Head of caudate nucleus (tissue), 42 donors: ENCODE data around the gene ABHD12.
"Not testable (repeated sequence)": the region's sequence is repeated elsewhere in the genome, so short reads cannot be mapped to it uniquely, and the experiment has no call there.

Source experiments
- DNase-seq, 42 donors: peaks; one replicate each; pipeline versions ENCODE4 v3.0.0 to v3.0.0-alpha.2; 2020 to 2021; ENCODE audit warnings: mixed read lengths in 7 of 42
- intact Hi-C: fragments of 100-400 bp; cut with DNase I; formaldehyde crosslinking; loops from one replicate; pipeline ENCODE4 v1.15.0; 2022

ABHD12 gene

GRCh38 chr20:25390538-25391528 lies at the start of gene ABHD12:
TSS of gene ABHD12 (minus strand) at chr20:25390835. CDS start at chr20:25390703, 132 bp downstream.
- peak; percentile 91 to 99 (median 97) for DNase-seq
- intact Hi-C loops, result loop anchor here (5.0 kb wide), 2 partner anchors 144 to 399 kb away; partner anchors contain the start of genes APMAP and PYGB

- no peak for DNase-seq
- intact Hi-C loops, result no loop called here
Observed at GRCh38 chr20:25439328-25439727, 48.7 kb upstream of the ABHD12 start.

GRCh38 chr20:25437153-25437581 lies 46.5 kb upstream of the ABHD12 start:
- DNase-seq, result no peak
- intact Hi-C loops, result no loop called here

- intact Hi-C loops, result no loop called here
- DNase-seq, result no peak
Observed at GRCh38 chr20:25424536-25424935, 33.9 kb upstream of the ABHD12 start.

GRCh38 chr20:25422032-25422431 lies 31.4 kb upstream of the ABHD12 start:
- intact Hi-C loops, result no loop called here
- no peak for DNase-seq

- intact Hi-C loops, result no loop called here
- DNase-seq, result no peak
Observed at GRCh38 chr20:25421102-25421501, 30.5 kb upstream of the ABHD12 start.

- intact Hi-C loops, result no loop called here
- DNase-seq, result no peak
Observed at GRCh38 chr20:25418776-25419175, 28.1 kb upstream of the ABHD12 start.

- intact Hi-C loops, result loop anchor here (10.0 kb wide), 1 partner anchor 216 kb away; the partner anchor contains the start of gene NANP
- DNase-seq, result no peak
Observed at GRCh38 chr20:25408890-25409289, 18.3 kb upstream of the ABHD12 start.

- intact Hi-C loops, result loop anchor here (10.0 kb wide), 1 partner anchor 217 kb away; the partner anchor contains the start of gene NANP
Observed at GRCh38 chr20:25408170-25408547, 17.5 kb upstream of the ABHD12 start.

GRCh38 chr20:25407311-25408169 lies 16.9 kb upstream of the ABHD12 start, which contains the start of gene GINS1:
TSS of gene GINS1 (plus strand) at chr20:25407673. CDS start at chr20:25407821, 148 bp downstream.
- DNase-seq, result peak; percentile 77 to 95 (median 90)
- intact Hi-C loops, result loop anchor here (10.0 kb wide), 1 partner anchor 217 kb away; the partner anchor contains the start of gene NANP

More at GRCh38 chr20:25408170-25408547, 17.5 kb upstream of the ABHD12 start:
- DNase-seq, result no peak

GRCh38 chr20:25402583-25402982 lies 11.9 kb upstream of the ABHD12 start:
- intact Hi-C loops, result loop anchor here (10.0 kb wide), 1 partner anchor 222 kb away; the partner anchor contains the start of gene NANP
- no peak for DNase-seq

- DNase-seq, result not testable (repeated sequence)
- intact Hi-C loops, result loop anchor here (10.0 kb wide), 1 partner anchor 224 kb away; the partner anchor contains the start of gene NANP
Observed at GRCh38 chr20:25400291-25400732, 9.7 kb upstream of the ABHD12 start.

- intact Hi-C loops, result loop anchor here (5.0 kb wide), 1 partner anchor 102 kb away; no protein-coding TSS in a partner anchor
Observed at GRCh38 chr20:25399037-25399430, 8.4 kb upstream of the ABHD12 start.

GRCh38 chr20:25398376-25399036 lies 7.9 kb upstream of the ABHD12 start:
- intact Hi-C loops, result loop anchor here (5.0 kb wide), 1 partner anchor 101 kb away; no protein-coding TSS in a partner anchor
- DNase-seq, result no peak

More at GRCh38 chr20:25399037-25399430, 8.4 kb upstream of the ABHD12 start:
- DNase-seq, result peak in 29 of 42 donors; percentile 17 to 86 (median 56)

- intact Hi-C loops, result loop anchor here (5.0 kb wide), 1 partner anchor 101 kb away; no protein-coding TSS in a partner anchor
- DNase-seq, result no peak
Observed at GRCh38 chr20:25397821-25398220, 7.2 kb upstream of the ABHD12 start.

GRCh38 chr20:25397096-25397495 lies 6.5 kb upstream of the ABHD12 start:
- intact Hi-C loops, result loop anchor here (5.0 kb wide), 1 partner anchor 100 kb away; no protein-coding TSS in a partner anchor
- no peak for DNase-seq

- DNase-seq, result no peak
- intact Hi-C loops, result loop anchor here (5.0 kb wide), 3 partner anchors 98 to 403 kb away; partner anchors contain the start of genes APMAP and PYGB
Observed at GRCh38 chr20:25394996-25395395, 4.4 kb upstream of the ABHD12 start.

GRCh38 chr20:25394276-25394675 lies 3.6 kb upstream of the ABHD12 start:
- intact Hi-C loops, result loop anchor here (5.0 kb wide), 2 partner anchors 147 to 402 kb away; partner anchors contain the start of genes APMAP and PYGB
- DNase-seq, result peak in 5 of 42 donors; percentile 18 to 45 (median 36)
